Activated T-cell treated with anti-CD3 and anti-CD28 coated beads, Interleukin-2, amount 50 U/mL, for 48 hours (primary cell): ENCODE results near the gene LIMA1.

Experiments
- DNase-seq, 2 experiments: peaks; one replicate each; pipeline ENCODE4 v3.0.0-alpha.2; 2020

The LIMA1 gene

DNA sequence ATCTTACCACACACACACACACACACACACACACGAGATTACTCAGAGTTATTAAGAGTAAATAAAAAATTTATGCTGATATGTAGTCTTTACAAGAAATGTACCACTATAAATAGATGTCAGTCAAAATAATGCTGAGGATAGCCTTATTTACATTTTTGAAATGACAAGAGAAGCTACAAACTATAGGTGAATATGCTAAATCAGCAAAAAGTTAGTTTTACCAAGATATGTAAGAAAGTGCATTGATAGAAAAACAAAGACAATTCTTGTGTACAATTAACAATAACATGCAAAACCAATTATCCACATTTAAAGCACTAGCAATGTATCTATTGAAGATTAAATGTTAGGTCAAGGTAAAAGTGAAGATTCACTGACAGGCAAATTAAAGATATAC is 69.3 kb downstream of the LIMA1 start:
- no peak for DNase-seq

DNA sequence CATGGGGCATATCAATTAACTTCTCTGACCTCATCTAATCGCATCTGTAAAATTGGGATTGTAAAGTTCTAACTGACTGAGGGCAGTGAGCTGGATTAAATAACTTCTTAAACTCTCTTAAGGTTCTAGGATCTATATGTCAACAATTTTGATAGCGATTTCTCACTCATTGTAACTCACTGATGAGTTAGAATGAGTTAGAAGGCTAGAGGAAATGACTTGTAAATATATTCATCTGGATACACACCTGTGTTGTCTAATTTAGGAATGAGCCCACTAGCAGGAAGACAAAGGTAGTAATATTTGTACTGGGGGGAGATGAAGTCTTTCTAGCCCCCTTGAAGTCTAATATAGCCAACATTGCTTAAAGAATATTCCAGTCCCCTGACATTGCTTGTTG is 69.9 kb downstream of the LIMA1 start:
- no peak for DNase-seq

DNA sequence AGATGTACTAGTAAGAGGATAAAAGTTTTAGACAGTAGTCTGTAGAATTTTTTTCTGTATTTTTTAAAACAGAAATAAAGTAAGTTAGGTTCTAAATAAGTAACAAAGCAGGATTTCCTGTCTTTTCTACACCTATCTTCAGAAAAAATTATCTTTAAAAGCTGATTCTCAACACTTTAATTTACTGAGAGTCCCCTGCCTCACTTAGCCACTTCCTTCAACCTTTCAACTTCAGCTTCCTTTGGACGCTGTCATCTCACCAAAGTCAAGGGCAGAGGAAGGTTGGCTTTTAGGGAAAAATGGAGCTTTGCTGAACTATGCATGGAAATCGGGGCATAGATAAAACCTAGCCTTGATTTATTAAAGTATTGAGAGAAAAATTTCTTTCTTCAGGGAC is 71.3 kb downstream of the LIMA1 start:
- no peak for DNase-seq

DNA sequence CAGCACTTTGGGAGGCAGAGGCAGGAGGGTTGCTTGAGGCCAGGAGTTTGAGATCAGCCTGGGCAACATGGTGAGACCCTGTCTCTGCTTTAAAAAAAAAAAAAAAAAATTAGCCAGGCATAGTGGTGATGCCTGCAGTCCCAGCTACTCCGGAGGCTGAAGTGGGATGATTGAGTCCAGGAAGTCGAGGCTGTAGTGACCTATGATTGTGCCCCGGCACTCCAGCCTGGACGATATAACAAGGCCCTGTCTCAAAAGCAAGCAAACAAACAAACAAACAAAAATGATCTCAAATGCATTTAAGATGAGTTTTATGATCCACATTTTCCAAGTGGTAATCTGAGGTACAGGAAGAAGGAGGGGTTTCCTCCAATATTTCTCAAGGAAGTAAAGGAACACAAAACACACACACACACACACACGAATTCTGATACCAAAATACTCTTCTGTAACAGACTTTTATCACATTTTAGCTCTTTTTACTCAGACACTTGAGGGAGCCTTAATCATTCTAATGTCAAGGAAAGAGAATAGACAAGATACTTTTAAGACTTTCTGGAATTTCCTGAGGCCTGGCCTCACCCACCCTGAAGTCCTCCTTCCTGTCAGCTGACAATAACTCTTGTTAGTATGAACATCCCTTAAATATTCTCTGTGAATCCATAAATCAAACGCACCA is 71.8 kb downstream of the LIMA1 start:
- no peak for DNase-seq

DNA sequence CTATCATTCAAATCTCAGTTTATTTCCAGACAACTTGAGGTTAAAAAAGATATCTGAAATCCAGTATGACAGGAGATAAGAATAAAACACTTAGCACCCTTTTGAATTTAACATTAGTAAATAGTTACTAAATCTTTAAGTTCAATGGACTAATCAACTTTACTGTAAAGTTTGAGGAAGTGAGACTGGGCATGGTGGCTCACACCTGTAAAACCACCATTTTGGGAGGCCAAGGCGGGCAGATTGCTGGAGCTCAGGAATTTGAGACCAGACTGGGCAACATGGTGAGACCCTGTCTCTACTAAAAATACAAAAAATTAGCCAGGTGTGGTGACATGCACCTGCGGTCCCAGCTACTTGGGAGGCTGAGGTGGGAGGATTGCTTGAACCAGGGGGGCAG is 75.9 kb downstream of the LIMA1 start:
- DNase-seq: no peak

DNA sequence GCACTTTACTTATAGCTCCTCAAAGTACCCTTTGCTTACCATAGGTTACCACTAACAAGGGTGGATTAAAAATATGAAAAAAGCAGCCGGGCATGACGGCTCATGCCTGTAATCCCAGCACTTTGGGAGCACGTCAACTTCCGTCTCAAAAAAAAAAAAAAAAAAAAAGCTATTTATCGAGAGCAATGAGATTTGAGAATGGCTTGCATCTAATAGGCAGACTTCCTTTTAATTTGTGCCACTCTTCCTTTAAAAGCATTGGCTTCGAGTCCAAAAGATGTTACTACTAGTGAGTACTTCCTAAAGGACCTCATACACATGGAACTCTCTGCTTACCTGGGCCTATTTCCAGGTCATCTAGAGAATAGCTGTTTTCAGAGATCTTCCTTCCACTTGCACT is 77.7 kb downstream of the LIMA1 start:
- no peak for DNase-seq

DNA sequence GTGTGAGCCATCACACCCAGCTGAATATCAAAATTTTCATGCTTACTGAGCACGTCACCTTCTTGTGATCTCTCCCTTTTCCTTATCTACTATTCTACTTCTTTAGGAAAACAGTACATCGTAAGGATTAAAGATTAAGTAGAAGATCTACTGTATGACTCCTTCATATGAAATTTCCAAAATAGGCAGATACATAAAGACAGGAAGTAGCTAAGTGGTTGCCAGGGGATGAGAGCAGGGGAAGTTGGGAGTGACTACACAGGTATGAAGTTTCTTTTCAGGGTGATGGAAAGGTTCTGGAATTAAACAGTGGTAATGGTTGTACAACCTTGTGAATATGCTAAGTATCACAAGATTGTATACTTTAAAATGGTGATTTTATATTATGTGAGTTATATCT is 79.6 kb downstream of the LIMA1 start:
- no peak for DNase-seq

DNA sequence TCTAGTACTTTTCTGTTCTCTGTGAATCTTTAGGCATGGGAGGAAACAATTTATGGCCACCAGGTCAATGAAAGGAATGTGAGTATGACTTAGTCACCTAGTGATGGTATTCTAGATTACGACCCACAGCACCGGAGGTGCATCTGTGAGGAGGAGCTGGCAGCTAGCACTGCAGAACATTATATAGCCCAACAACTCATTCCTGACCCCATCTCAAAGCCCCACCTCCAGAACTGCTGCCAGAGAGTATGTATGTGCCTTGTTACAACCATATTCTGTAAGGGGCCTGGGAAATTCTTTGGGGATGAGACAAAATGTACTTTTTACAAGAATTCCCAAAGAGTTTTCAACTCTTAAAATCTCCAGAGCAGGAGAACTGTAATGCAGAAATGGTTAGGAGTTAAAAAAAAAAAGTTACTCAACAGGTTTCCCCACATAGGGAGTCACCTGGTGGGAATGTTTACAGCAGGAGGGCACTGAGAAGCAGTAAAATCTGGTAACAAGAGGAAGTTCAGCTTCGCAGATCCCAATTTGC is 81.3 kb downstream of the LIMA1 start:
- DNase-seq: no peak

DNA sequence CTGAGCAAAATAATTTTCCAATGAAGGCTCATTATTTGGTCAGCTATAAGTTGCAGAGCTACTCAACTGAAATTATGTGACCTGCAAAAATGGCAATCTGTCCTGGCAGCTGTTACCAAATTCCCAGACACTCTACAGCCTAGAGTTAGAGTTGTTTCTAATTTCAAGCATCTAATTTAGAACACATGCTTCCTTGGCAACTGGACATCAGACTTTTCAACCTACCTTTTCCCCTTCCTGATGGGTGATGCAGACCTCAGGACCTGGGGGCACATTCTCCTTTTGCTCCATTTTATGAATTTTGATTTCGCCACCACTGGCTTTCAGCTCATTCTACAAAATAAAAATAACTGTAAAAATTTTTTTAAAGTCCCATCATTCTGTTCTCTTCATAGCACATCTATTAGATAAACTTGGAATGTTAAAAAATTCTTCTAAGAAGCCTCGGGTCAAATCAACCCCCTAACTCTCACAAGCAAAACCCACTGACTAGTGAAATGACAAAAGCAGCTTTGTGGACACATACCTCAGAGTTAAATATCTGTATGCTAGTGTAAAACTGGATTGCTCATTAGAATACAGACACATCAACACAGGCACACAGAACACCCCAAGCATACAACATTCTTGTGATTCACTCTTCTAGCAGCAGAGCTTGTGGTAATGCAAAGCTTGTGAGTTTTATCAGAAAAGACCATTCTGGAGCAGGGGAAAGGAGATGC is 82.6 kb downstream of the LIMA1 start:
- DNase-seq: no peak

DNA sequence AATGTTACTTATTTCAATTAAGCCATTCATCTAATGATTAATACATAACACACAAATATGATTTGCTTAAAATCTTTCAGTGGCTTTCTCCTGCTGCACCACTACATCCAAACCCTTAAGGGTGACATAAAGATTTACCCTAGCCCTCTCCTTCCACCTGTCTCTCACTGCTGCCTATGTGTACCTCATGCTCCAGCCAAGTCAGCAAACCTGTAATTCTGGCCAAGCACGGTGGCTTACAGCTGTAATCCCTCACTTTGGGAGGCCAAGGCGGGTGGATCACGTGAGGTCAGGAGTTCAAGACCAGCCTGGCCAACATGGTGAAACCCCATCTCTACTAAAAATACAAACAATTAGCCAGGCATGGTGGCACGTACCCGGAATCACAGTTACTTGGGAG is 84.5 kb downstream of the LIMA1 start:
- no peak for DNase-seq

DNA sequence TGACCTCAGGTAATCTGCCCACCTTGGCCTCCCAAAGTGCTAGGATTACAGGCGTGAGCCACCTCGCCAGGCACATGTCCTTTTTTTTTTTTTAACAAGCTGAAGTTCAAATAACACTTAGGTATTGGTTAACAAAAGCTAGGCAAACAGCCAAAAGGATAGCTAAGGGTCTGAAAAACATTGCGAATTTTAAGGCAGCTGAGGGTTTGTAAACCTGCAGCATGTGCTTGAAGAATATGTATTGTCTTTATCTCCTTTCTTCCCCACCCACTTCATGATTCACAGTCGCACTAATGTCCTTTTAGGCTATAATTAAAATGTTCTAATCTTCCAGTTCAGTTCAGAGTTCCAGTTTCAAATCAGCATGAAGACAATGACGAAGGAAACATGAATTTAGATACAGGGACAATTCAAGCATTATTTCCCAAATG is 86.0 kb downstream of the LIMA1 start:
- DNase-seq: no peak

DNA sequence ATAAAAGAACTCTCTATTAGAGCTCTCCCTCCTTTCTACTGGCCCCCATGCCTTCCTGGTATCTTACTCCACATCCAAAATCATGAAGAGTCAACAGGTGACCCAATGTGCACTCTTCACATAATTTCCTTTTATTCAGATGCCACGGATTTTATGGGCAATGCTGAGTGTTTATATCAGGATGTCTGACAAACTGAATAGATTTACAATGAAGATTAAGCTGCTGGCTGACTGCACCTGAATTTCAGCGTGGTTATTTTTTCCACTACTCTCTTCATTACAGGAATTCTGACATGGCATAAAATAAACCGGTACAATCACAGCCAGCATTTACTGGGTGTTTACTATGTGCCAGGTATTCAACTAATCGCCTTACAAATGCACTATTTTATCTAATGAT is 86.8 kb downstream of the LIMA1 start:
- no peak for DNase-seq

DNA sequence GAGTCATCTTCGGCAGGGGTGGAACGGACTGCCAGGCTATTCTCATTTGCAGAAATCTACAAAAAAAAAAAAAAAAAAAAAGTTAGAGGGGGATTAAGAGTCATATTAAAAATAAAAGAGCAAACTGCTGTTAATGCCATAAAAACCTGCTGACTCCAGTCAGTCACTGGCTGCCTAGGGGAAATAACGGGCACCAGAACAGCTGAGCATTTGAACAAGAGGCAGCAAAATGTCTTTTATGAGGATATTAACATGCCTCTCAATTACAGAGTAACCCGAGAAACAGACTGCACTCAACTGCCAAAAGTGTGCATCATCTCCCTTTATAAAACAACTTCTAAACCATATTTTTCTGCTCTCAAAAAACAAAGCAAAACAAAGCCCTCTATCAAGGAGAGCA is 87.5 kb downstream of the LIMA1 start:
- DNase-seq: no peak

DNA sequence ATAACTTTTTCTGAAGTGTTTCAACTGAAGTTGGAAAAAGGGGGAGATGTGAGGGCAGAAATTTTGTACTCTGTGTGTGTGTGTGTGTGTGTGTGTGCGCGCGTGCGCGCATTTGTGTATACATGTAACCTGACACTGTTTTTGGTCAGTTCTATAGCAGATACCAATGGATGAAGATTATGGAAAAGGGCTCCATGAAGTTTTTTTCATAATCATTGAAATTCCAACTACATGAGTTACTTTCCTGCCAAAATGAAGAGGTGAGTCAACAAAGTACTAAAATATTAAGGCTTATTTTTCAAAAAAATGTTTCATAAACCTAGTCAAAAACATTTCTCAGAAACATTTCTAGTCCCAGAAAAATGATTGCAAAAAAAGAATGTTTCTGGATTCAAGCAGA is 90.4 kb downstream of the LIMA1 start:
- no peak for DNase-seq

DNA sequence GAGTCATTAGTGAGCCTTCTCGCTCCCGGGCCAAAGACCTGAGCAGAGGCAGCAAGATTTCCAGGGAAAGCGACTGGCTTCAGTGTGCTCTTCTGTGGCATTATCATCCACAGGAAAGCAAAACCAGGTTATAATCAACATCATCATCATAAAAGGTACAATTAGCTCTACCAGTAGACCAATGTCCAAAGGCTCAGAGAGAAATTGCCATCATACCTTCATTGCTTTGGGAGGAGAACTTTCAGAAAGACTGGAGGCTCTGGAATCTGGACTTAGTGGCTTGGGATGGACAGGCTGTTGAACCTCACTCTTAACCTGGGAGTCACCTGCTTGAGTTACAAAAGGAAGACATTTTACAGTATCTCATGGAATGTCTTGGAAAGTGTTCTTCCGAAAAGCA is 91.1 kb downstream of the LIMA1 start:
- DNase-seq: no peak

DNA sequence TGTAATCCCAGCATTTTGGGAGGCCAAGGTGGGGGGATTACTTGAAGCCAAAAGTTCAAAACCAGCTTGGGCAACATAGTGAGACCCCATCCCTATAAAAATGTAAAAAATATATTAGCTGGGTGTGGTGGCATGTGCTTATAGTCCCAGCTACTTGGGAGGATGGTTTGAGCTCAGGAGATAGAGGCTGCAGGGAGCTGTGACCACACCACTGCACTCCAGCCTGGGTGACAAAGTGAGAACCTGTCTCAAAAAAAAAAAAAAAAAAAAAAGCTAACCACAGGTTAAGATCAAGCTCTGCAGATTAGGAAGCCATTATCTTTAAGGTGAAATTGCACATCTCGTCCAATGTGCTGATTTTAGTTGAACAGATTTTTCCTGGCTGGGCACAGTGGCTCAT is 92.5 kb downstream of the LIMA1 start:
- DNase-seq: no peak

DNA sequence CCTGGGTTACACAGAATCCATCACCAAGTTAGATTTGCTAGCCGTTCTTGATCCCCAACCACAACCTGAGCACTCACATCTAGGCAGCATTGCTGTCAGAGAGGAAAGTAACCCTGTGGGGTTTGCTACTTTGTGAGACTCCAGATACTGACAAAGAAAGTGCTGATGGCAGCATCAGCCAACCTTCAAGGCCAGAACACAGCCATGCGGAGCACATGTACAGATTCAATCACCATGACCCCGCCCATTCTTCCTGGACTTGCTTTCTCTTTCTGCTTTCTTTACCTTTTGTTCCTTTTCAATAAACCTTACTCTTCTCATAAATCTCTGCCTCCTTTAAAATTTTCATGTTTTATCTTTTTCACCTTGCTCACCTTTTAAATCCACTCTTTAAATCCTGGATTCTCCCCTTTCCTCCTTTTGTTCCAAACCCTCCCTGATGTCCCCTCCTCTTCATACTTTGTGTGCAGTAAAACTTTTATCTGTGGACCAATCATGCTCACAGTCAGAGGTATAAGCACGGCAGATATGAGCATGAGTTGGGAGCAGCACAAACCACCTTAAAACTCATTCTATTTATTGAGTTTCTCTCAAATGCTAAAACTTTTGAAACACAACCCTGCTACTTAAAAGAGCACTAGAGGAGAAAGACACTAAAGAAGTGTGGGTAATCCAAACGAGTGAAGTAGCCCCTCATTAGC is 94.3 kb downstream of the LIMA1 start:
- DNase-seq: peak; percentile 42 to 53

DNA sequence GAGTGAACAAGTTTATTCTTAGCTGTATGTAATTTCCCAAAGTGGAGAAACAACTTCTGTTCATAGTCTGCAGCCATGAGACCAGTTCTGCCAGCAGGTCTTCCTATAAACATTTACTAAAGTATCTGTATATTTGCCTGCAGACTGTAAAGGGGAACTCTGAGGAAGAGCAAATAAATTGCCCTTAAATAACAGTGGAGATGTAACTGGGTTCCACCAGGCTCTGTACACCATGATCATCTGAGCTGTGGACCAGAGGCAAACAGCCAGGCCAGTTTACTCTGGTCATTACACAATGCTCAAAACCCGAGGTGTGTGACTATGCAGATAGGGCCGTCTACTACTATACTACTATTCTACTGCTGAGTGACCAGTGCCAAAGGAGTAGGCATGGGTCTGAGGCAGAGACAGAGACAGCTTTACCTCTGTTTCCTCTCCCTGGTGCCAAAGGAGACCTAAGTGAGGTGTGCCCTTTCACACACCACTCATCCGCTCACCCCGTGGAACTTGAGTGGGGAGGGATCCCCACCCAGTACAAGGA is 95.0 kb downstream of the LIMA1 start:
- no peak for DNase-seq

DNA sequence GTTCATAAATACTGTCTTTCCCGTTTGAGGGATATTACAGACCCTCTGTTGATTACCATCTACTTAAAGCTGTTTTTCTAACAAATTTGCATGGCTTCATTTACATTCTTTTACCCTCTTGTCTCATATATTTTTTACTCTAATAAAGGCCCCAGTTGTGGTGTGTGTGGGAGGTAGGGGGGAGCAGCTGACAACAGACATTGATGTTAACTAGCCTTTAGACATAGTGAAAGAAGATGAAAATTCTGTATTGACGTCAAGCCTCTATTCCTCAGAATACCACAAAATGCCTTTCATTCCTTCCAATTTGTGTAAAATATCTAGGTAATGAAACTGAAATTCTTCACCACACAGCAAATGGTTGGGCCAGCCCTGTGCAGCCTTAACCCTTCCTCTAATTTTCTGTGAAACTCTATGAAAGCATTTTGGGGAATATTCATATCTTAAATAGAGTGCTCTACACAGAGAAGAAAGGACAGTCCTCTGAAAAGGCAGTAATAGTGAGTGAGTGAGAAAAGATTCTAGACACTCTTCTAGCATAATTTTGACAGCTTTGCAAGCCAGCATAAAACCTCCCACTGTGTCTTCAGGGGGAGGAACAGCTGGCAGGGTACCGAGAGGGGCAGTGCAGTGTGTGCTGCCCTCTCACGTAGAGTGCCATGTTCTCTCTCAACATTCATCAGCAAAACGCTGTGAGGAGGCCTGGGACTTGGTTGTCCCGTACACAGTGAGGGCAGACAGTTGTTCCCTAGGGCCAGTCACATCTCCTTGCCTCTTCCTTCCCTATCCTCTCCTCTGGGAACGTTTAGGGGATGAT is 96.0 kb downstream of the LIMA1 start:
- peak; percentile 66 to 69 for DNase-seq

DNA sequence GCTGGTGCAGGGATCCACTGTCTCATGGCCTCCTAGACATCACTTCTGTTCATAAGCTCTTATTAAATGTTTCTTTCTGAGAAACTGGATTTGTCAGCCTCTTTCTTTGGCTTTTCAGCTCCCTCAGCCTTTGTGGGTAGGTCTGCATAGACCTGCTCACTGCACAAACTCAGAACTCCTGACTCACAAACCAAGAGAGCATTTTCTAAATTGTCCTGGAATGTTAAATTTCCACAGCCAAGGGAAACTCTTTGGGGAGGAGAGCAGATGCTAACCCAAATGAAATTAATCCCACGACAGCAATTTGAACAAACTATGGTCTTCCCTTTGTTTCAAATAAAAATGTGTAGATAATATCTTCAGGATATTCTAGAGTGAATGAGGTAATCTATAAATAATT is 96.6 kb downstream of the LIMA1 start:
- no peak for DNase-seq

DNA sequence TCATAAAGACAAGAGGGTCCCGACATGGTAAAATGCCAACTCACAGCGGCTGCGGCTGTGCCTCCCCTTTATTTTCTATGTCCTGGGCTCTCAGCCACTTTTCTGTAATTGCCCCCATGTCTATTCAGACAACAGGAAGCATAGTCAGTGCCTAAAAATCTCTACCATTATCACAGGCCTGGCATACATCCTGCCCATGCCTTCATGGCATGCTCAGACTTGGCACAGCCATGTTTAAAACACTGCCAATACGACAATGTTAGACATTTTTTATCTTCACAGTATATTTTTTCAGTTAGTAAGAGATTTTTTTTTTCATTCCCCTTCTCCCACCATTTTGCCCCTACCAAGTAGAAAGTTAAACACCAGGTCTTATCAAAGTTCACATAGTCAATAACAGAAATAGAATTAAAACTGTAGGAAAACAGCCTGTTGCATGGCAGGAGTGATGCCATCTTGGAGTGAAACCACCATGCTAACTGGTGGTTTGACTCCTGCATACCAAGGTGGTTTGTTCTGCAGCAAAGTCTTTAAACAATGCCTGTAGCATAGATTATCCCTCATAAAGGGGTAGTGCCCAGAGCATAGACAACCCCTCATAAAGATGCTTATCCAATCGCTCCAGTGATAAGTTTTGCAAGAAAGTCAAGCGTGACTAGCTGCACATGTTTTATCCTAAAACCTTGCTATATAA is 97.2 kb downstream of the LIMA1 start:
- no peak for DNase-seq

DNA sequence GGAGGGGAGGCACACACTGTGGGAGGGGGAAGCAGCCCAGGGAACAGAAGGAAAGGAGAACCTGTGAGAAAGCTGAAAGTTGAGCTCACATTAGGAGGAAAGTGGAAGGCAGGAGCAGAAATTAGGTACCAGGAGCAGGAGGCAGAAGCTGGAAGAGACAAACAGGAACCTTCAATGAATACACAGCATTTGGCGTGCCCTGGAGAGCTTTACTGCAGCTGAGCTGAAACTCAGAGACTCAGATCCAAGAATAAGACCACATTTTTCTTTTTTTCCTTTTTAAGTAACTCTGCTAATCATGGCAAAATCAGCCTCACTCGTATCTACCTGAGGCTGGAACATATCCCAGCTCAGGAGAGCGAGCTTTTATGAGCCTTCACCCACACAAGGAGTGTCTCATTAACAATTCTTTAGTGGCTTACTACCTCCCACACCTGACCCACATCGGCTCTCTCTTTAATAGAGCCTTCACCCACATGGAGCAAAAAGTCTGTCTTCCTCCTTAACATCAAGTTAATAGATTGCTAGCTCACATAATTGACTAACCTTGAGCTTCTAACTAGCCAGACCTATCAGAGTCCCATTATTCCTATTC is 97.9 kb downstream of the LIMA1 start:
- no peak for DNase-seq
